ENCODE data around the gene TMEM135.

The TMEM135 gene

DNA sequence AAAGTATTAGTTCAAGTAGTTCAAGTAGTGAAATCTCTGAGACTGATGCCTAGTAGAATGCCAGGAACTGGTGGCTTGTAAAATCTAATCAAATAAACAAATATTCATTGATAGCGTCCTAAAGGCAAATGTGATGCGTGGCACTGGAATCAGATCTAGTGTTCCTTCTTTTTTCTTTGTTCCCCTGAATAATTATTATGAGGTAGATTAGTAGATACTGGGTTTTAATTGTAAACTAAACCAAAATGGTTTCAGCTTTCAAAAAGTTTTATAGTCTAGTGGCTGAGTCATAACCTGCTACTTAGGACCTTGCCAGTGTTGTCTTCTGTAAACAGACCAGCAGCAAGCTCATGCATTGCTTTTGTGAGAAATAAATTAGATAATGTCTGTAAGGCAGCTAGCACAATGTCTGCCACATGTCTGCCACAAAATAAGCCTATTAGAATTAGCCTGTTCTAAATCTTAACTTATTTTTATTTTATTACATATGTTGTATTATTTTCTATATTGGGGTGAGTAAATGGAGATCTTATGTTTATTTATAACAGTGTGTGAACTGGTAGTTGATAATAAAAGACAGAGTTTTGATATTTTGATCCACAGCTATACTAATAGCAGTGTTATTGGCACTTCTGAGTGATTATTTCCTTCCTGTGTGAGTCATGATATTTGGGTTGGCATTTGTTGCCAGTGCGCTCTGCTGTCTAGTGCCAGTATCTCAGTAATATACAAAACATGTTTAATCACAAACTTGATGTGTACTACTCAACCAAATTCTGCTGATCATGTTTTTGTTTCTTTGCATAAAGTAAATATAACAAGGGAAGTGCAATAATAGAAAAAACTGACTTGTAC is 135.7 kb downstream of the TMEM135 start:
- no peaks in the 10 kb centered on the region for H3K36me3 ChIP-seq (ENCODE audit: insufficient read depth)
- no peak overlapping the region for H3K4me2 ChIP-seq
- no peak overlapping the region for H3K4me3 ChIP-seq (IDR thresholded peaks at IDR 0.05; ENCODE audit: insufficient read depth, low read depth, low read length)
- H4K20me1 ChIP-seq (ENCODE audit: insufficient read depth): no peaks in the 10 kb centered on the region
- no peak overlapping the region for H3K9ac ChIP-seq
- TF ChIP-seq CTCF (conservative IDR thresholded peaks at IDR 0.05; ENCODE audit: low read depth, low read length): no peak
- H3K4me1 ChIP-seq (ENCODE audit: low read depth, poor library complexity, severe bottlenecking): no peaks in the 10 kb centered on the region
- H3K27me3 ChIP-seq (ENCODE audit: insufficient read depth, low read depth): no peaks in the 10 kb centered on the region
- H2AFZ ChIP-seq (ENCODE audit: low read depth): no peak overlapping the region
- H3K79me2 ChIP-seq (ENCODE audit: insufficient read depth, low read depth): no peaks in the 10 kb centered on the region
- no peak overlapping the region for H3K27ac ChIP-seq

DNA sequence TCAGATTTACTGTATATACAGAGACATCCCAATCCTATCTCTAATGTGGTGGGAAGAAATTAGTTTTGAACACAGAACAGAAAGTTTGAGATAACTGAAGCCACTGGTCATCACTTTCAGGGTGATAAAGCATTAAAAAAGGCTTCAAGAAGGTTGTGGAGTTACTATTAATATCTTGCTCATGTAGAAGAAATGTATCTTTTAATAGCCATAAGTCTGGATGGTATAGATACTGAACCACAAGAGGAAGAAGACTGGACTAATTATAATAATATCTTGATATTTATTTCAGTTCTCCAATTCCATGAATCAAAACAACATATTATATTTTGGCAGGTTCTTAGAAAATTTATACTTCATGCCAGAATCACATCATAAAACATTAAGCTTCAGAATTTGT is 137.1 kb downstream of the TMEM135 start:
- H3K27me3 ChIP-seq (ENCODE audit: insufficient read depth, low read depth): no peaks in the 10 kb centered on the region
- H3K9ac ChIP-seq: no peak overlapping the region
- H2AFZ ChIP-seq (ENCODE audit: low read depth): no peak overlapping the region
- TF ChIP-seq CTCF (conservative IDR thresholded peaks at IDR 0.05; ENCODE audit: low read depth, low read length): no peak
- H3K36me3 ChIP-seq (ENCODE audit: insufficient read depth): no peaks in the 10 kb centered on the region
- H3K27ac ChIP-seq: no peak overlapping the region
- no peaks in the 10 kb centered on the region for H3K79me2 ChIP-seq (ENCODE audit: insufficient read depth, low read depth)
- no peak overlapping the region for H3K4me2 ChIP-seq
- H3K4me3 ChIP-seq (IDR thresholded peaks at IDR 0.05; ENCODE audit: insufficient read depth, low read depth, low read length): no peak overlapping the region
- no peaks in the 10 kb centered on the region for H3K4me1 ChIP-seq (ENCODE audit: low read depth, poor library complexity, severe bottlenecking)
- H4K20me1 ChIP-seq (ENCODE audit: insufficient read depth): no peaks in the 10 kb centered on the region

DNA sequence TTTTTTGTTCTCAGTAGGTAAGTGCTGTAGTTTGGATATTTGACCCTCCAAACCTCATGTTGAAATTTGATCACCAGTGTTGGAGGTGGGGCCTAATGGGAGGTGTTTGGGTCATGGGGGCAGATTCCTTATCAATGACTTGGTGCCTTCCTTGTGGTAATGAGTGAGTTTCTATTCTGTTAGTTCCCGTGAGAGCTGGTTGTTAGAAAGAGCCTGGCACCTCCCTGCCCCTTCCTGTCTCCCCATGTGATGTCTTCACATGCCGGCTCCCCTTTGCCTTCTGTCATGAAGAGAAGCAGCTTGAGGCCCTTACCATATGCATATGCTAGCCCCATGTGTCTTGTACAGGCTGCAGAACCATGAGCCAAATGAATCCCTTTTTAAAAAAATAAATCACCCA is 138.3 kb downstream of the TMEM135 start:
- H3K4me1 ChIP-seq (ENCODE audit: low read depth, poor library complexity, severe bottlenecking): no peaks in the 10 kb centered on the region
- no peak overlapping the region for H3K27ac ChIP-seq

DNA sequence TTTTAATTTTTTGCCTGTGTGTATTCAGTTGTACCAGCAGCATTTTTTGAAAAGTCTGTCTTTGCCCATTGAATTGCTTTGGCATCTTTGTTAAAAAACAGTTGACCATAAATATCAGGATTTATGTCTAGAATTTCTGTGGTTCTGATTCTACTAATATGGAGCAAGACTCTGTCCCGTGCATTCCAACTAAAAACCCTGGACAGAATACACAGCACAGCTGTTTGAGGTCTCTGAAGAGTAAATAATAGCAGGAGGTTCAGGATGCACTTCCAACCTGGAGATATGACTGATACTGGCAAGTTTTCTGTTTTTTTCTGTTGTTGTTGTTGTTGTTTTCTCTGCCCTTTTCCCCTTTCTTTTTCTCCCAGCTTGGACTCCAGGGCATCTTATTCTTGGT is 141.9 kb downstream of the TMEM135 start:
- Histone ChIP-seq H3K27me3 (ENCODE audit: insufficient read depth, low read depth) (no peaks in the 10 kb centered on the region), H3K9ac (no peak overlapping the region), H4K20me1 (ENCODE audit: insufficient read depth) (no peaks in the 10 kb centered on the region), H2AFZ (ENCODE audit: low read depth) (no peak overlapping the region), H3K4me3 (IDR thresholded peaks at IDR 0.05; ENCODE audit: insufficient read depth, low read depth, low read length) (no peak overlapping the region), H3K79me2 (ENCODE audit: insufficient read depth, low read depth) (no peaks in the 10 kb centered on the region), H3K27ac (no peak overlapping the region), H3K36me3 (ENCODE audit: insufficient read depth) (no peaks in the 10 kb centered on the region), H3K4me1 (ENCODE audit: low read depth, poor library complexity, severe bottlenecking) (no peaks in the 10 kb centered on the region), H3K4me2 (no peak overlapping the region)
- no peak for TF ChIP-seq CTCF (conservative IDR thresholded peaks at IDR 0.05; ENCODE audit: low read depth, low read length)

More for the DNA sequence above, 138.3 kb downstream of the TMEM135 start:
- Histone ChIP-seq H3K4me3 (IDR thresholded peaks at IDR 0.05; ENCODE audit: insufficient read depth, low read depth, low read length) (no peak overlapping the region), H3K36me3 (ENCODE audit: insufficient read depth) (no peaks in the 10 kb centered on the region), H3K27me3 (ENCODE audit: insufficient read depth, low read depth) (no peaks in the 10 kb centered on the region), H2AFZ (ENCODE audit: low read depth) (no peak overlapping the region), H3K9ac (no peak overlapping the region), H4K20me1 (ENCODE audit: insufficient read depth) (no peaks in the 10 kb centered on the region), H3K4me2 (no peak overlapping the region), H3K79me2 (ENCODE audit: insufficient read depth, low read depth) (no peaks in the 10 kb centered on the region)
- no peak for TF ChIP-seq CTCF (conservative IDR thresholded peaks at IDR 0.05; ENCODE audit: low read depth, low read length)

Data from KMS-11 (cell line).